Gastrocnemius medialis (tissue), 4 donors: Measurements from ENCODE around the gene APOBEC2. TPM values are rescaled to one million over a fixed set of nuclear protein-coding genes. Genes with fewer than 3 reads are reported as not detected.

Experiments used
- ATAC-seq, 2 donors: fragments of 150-250 bp; one replicate each; pipeline ENCODE4 v1.9.1; 2016
- DNase-seq, 2 donors: peaks; one replicate each; pipeline ENCODE4 v3.0.0-alpha.2; 2019
- H3K27ac ChIP-seq, 4 donors: fragments of 200-600 bp; sonication (generic); 1 replicate in 1 of 4; 2 replicates in 3 of 4; pipeline ENCODE4 v1.5.1; 2016 to 2018; ENCODE audit warnings: mild to moderate bottlenecking in 2 of 4, moderate library complexity in 1 of 4
- H3K27me3 ChIP-seq, 3 donors: fragments of 200-600 bp; sonication (generic) in 2 of 3; 1 replicate in 1 of 3; 2 replicates in 2 of 3; pipeline versions ENCODE4 v1.5.1 to v1.6.0; 2016 to 2019; ENCODE audit warnings: mild to moderate bottlenecking in 1 of 3, moderate library complexity in 1 of 3
- H3K36me3 ChIP-seq, 2 donors: fragments of 200-600 bp; sonication (generic) in 1 of 2; one replicate each; pipeline ENCODE4 v1.5.1; 2017 to 2018
- H3K4me1 ChIP-seq, 2 donors: fragments of 200-600 bp; sonication (generic) in 1 of 2; one replicate each; pipeline ENCODE4 v1.5.1; 2016 to 2017; ENCODE audit warnings: mild to moderate bottlenecking in 2 of 2
- H3K4me3 ChIP-seq, 4 donors: fragments of 200-600 bp; sonication (generic) in 3 of 4; 1 replicate in 1 of 4; 2 replicates in 3 of 4; pipeline ENCODE4 v1.5.1; 2016 to 2019; ENCODE audit warnings: mild to moderate bottlenecking in 2 of 4
- H3K9me3 ChIP-seq, 3 donors: fragments of 200-600 bp; sonication (generic) in 2 of 3; 1 replicate in 1 of 3; 2 replicates in 2 of 3; pipeline ENCODE4 v1.5.1; 2016 to 2019
- CTCF ChIP-seq, 5 experiments: fragments of 450-650 bp in 3 of 5; fragments of 200-600 bp in 2 of 5; sonication (generic) in 2 of 5; IDR thresholded peaks in 4 of 5; conservative IDR thresholded peaks in 1 of 5; 1 replicate in 4 of 5; 2 replicates in 1 of 5; pipeline ENCODE4 v1.5.1; 2016 to 2019; ENCODE audit warnings: antibody characterized with exemption in 5 of 5, mild to moderate bottlenecking in 3 of 5, moderate library complexity in 3 of 5
- POLR2A ChIP-seq, 2 donors: fragments of 450-650 bp; IDR thresholded peaks; one replicate each; pipeline ENCODE4 v1.6.1; 2017; ENCODE audit warnings: antibody characterized with exemption in 2 of 2, mild to moderate bottlenecking in 2 of 2, moderate library complexity in 2 of 2
- in situ Hi-C, 4 donors: fragments of 200-750 bp; cut with MboI; loops; one replicate each; pipeline versions ENCODE4 v1.15.0 to v1.8.0; 2017; ENCODE audit warnings: low sequenced_read_pairs in 4 of 4
- intact Hi-C: fragments of 100-400 bp; cut with DNase I; formaldehyde crosslinking; loops from one replicate; pipeline ENCODE4 v1.15.1; 2023; ENCODE audit warnings: low total_unique reads
- total RNA-seq, 4 donors: library from RNA; depleted of rRNA; stranded (reverse); fragments of >200 nt; gene quantifications; one replicate each; pipeline versions ENCODE4 v1.1.0 to v1.2.3, GENCODE V29; 2016

Gene APOBEC2
- total RNA-seq, 4 donors from 2014 or later = 93.9 to 315 (median 106) TPM

- Histone ChIP-seq H3K36me3 (no peaks in the 10 kb centered on the region), H3K4me3 (peak overlapping the region; percentile 60 to 79 (median 70)), H3K9me3 (no peaks in the 10 kb centered on the region), H3K4me1 (peaks cover 15 to 16% of the 10 kb centered on the region in 2 donors), H3K27ac (peak overlapping the region; percentile 81 to 85 (median 82)), H3K27me3 (no peaks in the 10 kb centered on the region)
- no peak for ATAC-seq
- TF ChIP-seq POLR2A (IDR thresholded peaks at IDR 0.05) = no peak
- TF ChIP-seq CTCF (IDR thresholded peaks at IDR 0.05 in 4 of 5, conservative IDR thresholded peaks at IDR 0.05 in 1 of 5) = no peak
- in situ Hi-C loops = loop anchor here (5.0 to 25.0 kb wide), 5 partner anchors 40 to 1672 kb away; no protein-coding TSS in a partner anchor
- no peak for DNase-seq
- intact Hi-C loops = loop anchor here (10.0 kb wide), 1 partner anchor 1042 kb away; no protein-coding TSS in a partner anchor
Measured at GRCh38 chr6:41027241-41027640, 25.8 kb upstream of the APOBEC2 start.

- TF ChIP-seq CTCF (IDR thresholded peaks at IDR 0.05 in 4 of 5, conservative IDR thresholded peaks at IDR 0.05 in 1 of 5) = peak; percentile 99 to 100 (median 99)
- no peak for TF ChIP-seq POLR2A (IDR thresholded peaks at IDR 0.05)
- no peaks in the 10 kb centered on the region for H3K36me3 ChIP-seq
- H3K4me1 ChIP-seq = peaks cover 15 to 16% of the 10 kb centered on the region in 2 donors
- in situ Hi-C loops = loop anchor here (5.0 to 25.0 kb wide), 5 partner anchors 39 to 1673 kb away; no protein-coding TSS in a partner anchor
- peak; percentile 67 to 79 for DNase-seq
- H3K9me3 ChIP-seq = no peaks in the 10 kb centered on the region
- ATAC-seq = peak; percentile 82 to 91
- no peaks in the 10 kb centered on the region for H3K27me3 ChIP-seq
- H3K4me3 ChIP-seq = peak overlapping the region; percentile 60 to 79 (median 70)
- H3K27ac ChIP-seq = peak overlapping the region; percentile 81 to 85 (median 82)
- intact Hi-C loops = loop anchor here (1.0 to 10.0 kb wide), 5 partner anchors 21 to 1043 kb away; no protein-coding TSS in a partner anchor
Measured at GRCh38 chr6:41027799-41028560, 25.0 kb upstream of the APOBEC2 start.

GRCh38 chr6:41028561-41029412, 24.2 kb upstream of the APOBEC2 start:
- peak overlapping the region; percentile 81 to 85 (median 82) for H3K27ac ChIP-seq
- no peaks in the 10 kb centered on the region for H3K27me3 ChIP-seq
- intact Hi-C loops = loop anchor here (1.0 to 10.0 kb wide), 5 partner anchors 22 to 1044 kb away; no protein-coding TSS in a partner anchor
- ATAC-seq (peak; percentile 31 to 36), DNase-seq (no peak)
- H3K9me3 ChIP-seq = no peaks in the 10 kb centered on the region
- no peaks in the 10 kb centered on the region for H3K36me3 ChIP-seq
- H3K4me1 ChIP-seq = peaks cover 15 to 16% of the 10 kb centered on the region in 2 donors
- in situ Hi-C loops = loop anchor here (5.0 to 25.0 kb wide), 5 partner anchors 39 to 1674 kb away; no protein-coding TSS in a partner anchor
- H3K4me3 ChIP-seq = peak overlapping the region; percentile 60 to 79 (median 70)
- TF ChIP-seq POLR2A (IDR thresholded peaks at IDR 0.05) (no peak), CTCF (IDR thresholded peaks at IDR 0.05 in 4 of 5, conservative IDR thresholded peaks at IDR 0.05 in 1 of 5) (no peak)

GRCh38 chr6:41032830-41033229, 20.2 kb upstream of the APOBEC2 start:
- Histone ChIP-seq H3K36me3 (no peaks in the 10 kb centered on the region), H3K4me1 (peaks cover 9 to 13% of the 10 kb centered on the region in 2 donors), H3K27ac (no peak overlapping the region), H3K27me3 (no peaks in the 10 kb centered on the region), H3K9me3 (no peaks in the 10 kb centered on the region), H3K4me3 (no peak overlapping the region)
- intact Hi-C loops (no loop called here), in situ Hi-C loops (loop anchor here in 1 of 4 donors (25.0 kb wide), 1 partner anchor 1046 kb away; no protein-coding TSS in a partner anchor)
- TF ChIP-seq POLR2A (IDR thresholded peaks at IDR 0.05) = no peak
- no peak for TF ChIP-seq CTCF (IDR thresholded peaks at IDR 0.05 in 4 of 5, conservative IDR thresholded peaks at IDR 0.05 in 1 of 5)
- DNase-seq (no peak), ATAC-seq (no peak)
